Neural progenitor cell (in vitro differentiated cells): ENCODE data around the gene ZIC3. TPM values are rescaled to one million over a fixed set of nuclear protein-coding genes. Genes with fewer than 3 reads are reported as not detected.

Experiments used
- DNase-seq: peaks from one replicate; pipeline ENCODE4 v3.0.0-alpha.2; 2016; ENCODE audit warnings: low spot score
- H2AFZ ChIP-seq: fragments of 200-600 bp; sonication (generic); replicated peaks from 2 replicates; pipeline ENCODE4 v1.6.1; 2016; ENCODE audit warnings: antibody characterized with exemption
- H3F3A ChIP-seq: fragments of 200-600 bp; sonication (generic); 2 replicates; pipeline ENCODE4 v1.6.1; 2016; ENCODE audit warnings: antibody characterized with exemption, low read depth
- H3K27ac ChIP-seq: fragments of 200-600 bp; sonication (generic); 2 replicates; pipeline ENCODE4 v1.5.1; 2016; ENCODE audit warnings: mild to moderate bottlenecking
- H3K27me3 ChIP-seq: fragments of 200-600 bp; sonication (generic); 2 replicates; pipeline ENCODE4 v1.6.1; 2016; ENCODE audit warnings: mild to moderate bottlenecking, moderate library complexity
- H3K36me3 ChIP-seq: fragments of 200-600 bp; sonication (generic); 2 replicates; pipeline ENCODE4 v1.5.1; 2016
- H3K4me1 ChIP-seq: fragments of 200-600 bp; sonication (generic); 2 replicates; pipeline ENCODE4 v1.6.1; 2016; ENCODE audit warnings: mixed run types
- H3K4me2 ChIP-seq: fragments of 200-600 bp; sonication (generic); 2 replicates; pipeline ENCODE4 v1.6.1; 2016
- H3K4me3 ChIP-seq: fragments of 200-600 bp; sonication (generic); 2 replicates; pipeline ENCODE4 v1.5.1; 2016
- H3K79me2 ChIP-seq: fragments of 200-600 bp; sonication (generic); 2 replicates; pipeline ENCODE4 v1.6.1; 2016; ENCODE audit warnings: low read depth
- H3K9ac ChIP-seq: fragments of 200-600 bp; sonication (generic); 2 replicates; pipeline ENCODE4 v1.6.1; 2016
- H3K9me3 ChIP-seq: fragments of 200-600 bp; sonication (generic); 2 replicates; pipeline ENCODE4 v1.5.1; 2016; ENCODE audit warnings: low read depth
- H4K20me1 ChIP-seq: fragments of 200-600 bp; sonication (generic); 2 replicates; pipeline ENCODE4 v1.6.1; 2016; ENCODE audit warnings: low read depth
- H3K27ac Mint-ChIP-seq: 3 replicates; pipeline ENCODE4 v1.8.0; 2021; ENCODE audit warnings: mixed read lengths
- H3K27me3 Mint-ChIP-seq: 2 replicates; pipeline ENCODE4 v1.8.0; 2022; ENCODE audit warnings: low read depth, mild to moderate bottlenecking, inconsistent platforms, moderate library complexity, mixed read lengths; ENCODE audit not compliant: insufficient read depth
- H3K36me3 Mint-ChIP-seq: 3 replicates; pipeline ENCODE4 v1.8.0; 2021; ENCODE audit warnings: mixed read lengths
- H3K4me1 Mint-ChIP-seq: 3 replicates; pipeline ENCODE4 v1.8.0; 2021; ENCODE audit warnings: mixed read lengths
- H3K4me3 Mint-ChIP-seq: 3 replicates; pipeline ENCODE4 v1.8.0; 2021; ENCODE audit warnings: mild to moderate bottlenecking, moderate library complexity, mixed read lengths
- H3K9me3 Mint-ChIP-seq: 3 replicates; pipeline ENCODE4 v1.8.0; 2020; ENCODE audit warnings: mixed read lengths
- EZH2 ChIP-seq: fragments of 200-600 bp; sonication (generic); IDR thresholded peaks from 2 replicates; pipeline ENCODE4 v1.6.1; 2017; ENCODE audit warnings: antibody characterized with exemption, mild to moderate bottlenecking, moderate library complexity
- EZH2phosphoT487 ChIP-seq: fragments of 200-600 bp; sonication (generic); IDR thresholded peaks from 2 replicates; pipeline ENCODE4 v1.6.1; 2017; ENCODE audit warnings: antibody characterized with exemption
- total RNA-seq: library from RNA; depleted of rRNA; stranded (reverse); fragments of >200 nt; gene quantifications from 2 replicates; pipeline ENCODE4 v1.2.3, GENCODE V29; 2015; ENCODE audit warnings: low replicate concordance
- TF ChIP-seq, protein P1 (sequence below): fragments of 200-600 bp; sonication (generic); IDR thresholded peaks from 2 replicates; pipeline ENCODE4 v1.5.1; 2017; ENCODE audit warnings: antibody characterized with exemption, mild to moderate bottlenecking

ZIC3 gene
- total RNA-seq, 1 donor from 2014 or later = 2.6 TPM

DNA sequence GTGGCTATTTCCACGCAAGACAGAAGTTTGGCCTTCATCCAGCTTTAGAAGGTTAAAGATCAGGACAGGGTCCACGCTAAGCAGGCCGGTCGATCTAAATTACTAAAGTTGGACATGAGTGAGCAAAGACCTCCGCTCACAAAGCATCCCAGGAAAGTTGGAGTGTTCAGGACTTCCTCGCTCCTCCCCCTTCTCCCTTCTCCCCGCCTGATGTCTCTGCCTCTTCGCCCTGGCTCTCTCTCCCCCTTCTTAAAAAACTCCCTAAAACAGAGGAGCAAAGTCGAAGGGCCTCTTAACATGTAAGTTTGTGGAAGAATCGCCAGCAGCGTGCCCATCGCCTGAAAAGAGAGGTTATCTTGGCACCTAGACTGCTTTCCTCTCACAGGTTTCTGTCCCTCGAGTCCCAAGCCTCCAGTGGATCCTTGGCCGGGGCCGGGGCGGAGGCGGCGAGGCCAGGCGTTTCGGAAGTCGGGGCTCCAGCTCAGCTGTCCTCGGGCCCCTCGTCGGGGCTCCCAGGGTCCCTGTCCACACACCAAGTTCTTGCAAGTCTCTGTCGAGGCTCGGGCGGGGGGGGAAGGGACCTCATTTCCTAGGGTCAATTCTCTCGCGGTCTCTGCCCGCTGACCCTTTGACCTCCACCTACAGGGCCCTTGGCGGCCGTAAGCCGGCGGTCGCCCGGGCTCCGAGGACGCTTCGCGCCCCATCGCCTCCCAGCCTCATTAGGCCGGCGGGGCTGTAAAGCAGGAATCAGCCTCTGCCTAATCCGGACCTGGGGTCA is 7.6 kb downstream of the ZIC3 start:
- DNase-seq = peak; percentile 92
- Histone ChIP-seq H3K27me3 (peaks cover 14% of the 10 kb centered on the region), H3F3A (peaks cover 52% of the 10 kb centered on the region), H4K20me1 (peaks cover 27% of the 10 kb centered on the region), H3K4me3 (peak overlapping the region; percentile 54), H3K27ac (no peak overlapping the region), H3K79me2 (peaks cover 40% of the 10 kb centered on the region), H3K9ac (no peak overlapping the region), H3K4me1 (peaks cover 20% of the 10 kb centered on the region), H2AFZ (no peak overlapping the region), H3K9me3 (peaks cover 9% of the 10 kb centered on the region), H3K36me3 (no peaks in the 10 kb centered on the region), H3K4me2 (peak overlapping the region; percentile 71)
- H3K27me3 Mint-ChIP-seq = peaks cover 19% of the 10 kb centered on the region
- H3K27ac Mint-ChIP-seq = peak overlapping the region; percentile 94
- peaks cover 39% of the 10 kb centered on the region for H3K36me3 Mint-ChIP-seq
- H3K9me3 Mint-ChIP-seq = peaks cover 6% of the 10 kb centered on the region
- peaks cover 73% of the 10 kb centered on the region for H3K4me1 Mint-ChIP-seq
- H3K4me3 Mint-ChIP-seq = peak overlapping the region; percentile 100
- TF ChIP-seq EZH2 (no peak), EZH2phosphoT487 (no peak)
- TF ChIP-seq, protein P1, sequence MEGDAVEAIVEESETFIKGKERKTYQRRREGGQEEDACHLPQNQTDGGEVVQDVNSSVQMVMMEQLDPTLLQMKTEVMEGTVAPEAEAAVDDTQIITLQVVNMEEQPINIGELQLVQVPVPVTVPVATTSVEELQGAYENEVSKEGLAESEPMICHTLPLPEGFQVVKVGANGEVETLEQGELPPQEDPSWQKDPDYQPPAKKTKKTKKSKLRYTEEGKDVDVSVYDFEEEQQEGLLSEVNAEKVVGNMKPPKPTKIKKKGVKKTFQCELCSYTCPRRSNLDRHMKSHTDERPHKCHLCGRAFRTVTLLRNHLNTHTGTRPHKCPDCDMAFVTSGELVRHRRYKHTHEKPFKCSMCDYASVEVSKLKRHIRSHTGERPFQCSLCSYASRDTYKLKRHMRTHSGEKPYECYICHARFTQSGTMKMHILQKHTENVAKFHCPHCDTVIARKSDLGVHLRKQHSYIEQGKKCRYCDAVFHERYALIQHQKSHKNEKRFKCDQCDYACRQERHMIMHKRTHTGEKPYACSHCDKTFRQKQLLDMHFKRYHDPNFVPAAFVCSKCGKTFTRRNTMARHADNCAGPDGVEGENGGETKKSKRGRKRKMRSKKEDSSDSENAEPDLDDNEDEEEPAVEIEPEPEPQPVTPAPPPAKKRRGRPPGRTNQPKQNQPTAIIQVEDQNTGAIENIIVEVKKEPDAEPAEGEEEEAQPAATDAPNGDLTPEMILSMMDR = no peak

DNA sequence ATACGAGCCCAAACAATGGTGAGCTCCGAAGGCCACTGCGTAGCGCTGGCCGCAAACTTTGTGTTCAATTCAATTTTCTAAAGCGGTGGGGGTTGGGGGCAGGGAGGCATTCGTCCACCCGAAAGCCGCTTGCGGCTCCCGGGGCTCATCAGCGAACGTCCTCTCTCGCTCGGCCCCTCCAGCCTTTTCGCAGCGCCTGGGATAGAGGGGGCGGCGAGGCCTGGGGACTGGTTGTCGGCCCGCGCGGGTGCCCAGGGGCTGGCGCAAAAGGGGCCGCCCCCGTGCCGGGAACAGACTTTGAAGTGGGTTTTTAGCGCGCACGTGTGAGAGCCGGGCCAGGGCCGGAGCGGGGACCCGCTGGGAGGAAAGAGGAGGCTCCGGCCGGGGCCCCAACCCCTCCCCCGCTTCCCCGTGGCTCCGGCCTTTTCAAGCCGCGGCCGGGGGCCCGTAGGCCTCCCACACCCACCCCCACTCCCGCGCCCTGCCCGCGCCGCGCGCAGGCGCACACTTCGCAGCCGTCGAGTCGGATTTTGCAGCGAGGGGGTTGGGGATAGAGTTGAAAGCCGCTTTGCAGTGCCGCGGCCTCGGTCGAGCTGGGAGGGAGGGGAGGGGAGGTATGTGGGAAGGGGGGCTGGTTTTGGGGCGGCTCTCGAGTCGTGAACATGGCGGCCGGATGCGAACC is 8.3 kb downstream of the ZIC3 start:
- Histone ChIP-seq H3K27ac (peak overlapping the region; percentile 88), H3K9ac (no peak overlapping the region), H3K36me3 (no peaks in the 10 kb centered on the region), H3K9me3 (peaks cover 9% of the 10 kb centered on the region), H3K4me1 (peaks cover 20% of the 10 kb centered on the region), H4K20me1 (peaks cover 27% of the 10 kb centered on the region), H3F3A (peaks cover 52% of the 10 kb centered on the region), H3K79me2 (peaks cover 34% of the 10 kb centered on the region), H3K4me2 (peak overlapping the region; percentile 71), H2AFZ (peak overlapping the region; percentile 29), H3K27me3 (peaks cover 11% of the 10 kb centered on the region), H3K4me3 (peak overlapping the region; percentile 54)
- peak overlapping the region; percentile 99 for H3K27ac Mint-ChIP-seq
- H3K4me3 Mint-ChIP-seq = peak overlapping the region; percentile 100
- peaks cover 2% of the 10 kb centered on the region for H3K9me3 Mint-ChIP-seq
- peaks cover 78% of the 10 kb centered on the region for H3K4me1 Mint-ChIP-seq
- H3K36me3 Mint-ChIP-seq = peaks cover 34% of the 10 kb centered on the region
- peaks cover 14% of the 10 kb centered on the region for H3K27me3 Mint-ChIP-seq
- DNase-seq = peak; percentile 81
- TF ChIP-seq EZH2phosphoT487 (no peak), EZH2 (no peak)
- TF ChIP-seq, protein P1 = no peak

DNA sequence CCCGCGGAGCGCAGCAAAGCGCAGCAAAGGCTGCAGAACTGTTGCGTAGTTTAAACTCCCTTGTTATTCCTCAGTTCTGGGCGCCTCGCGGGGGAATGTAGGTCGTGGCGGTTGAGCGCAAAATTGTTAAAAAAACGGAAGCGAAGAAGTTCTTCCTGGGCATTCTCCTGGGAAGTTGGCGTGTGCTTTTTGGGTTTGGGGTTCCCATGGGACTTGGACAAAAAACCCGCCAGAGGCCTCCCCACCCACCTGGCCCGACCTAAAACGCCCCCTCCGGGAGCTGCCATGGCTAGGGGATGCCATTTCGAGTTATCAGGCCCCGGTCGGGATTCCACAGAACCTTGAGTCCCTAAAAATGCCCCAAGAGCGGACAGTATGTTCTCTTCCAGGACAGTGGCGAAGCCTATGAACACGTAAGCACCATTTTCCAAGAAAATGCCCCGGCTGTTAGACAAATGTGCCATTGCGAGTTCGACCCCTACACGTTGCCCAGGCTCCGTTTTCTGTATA is 8.9 kb downstream of the ZIC3 start:
- H3F3A ChIP-seq = peaks cover 46% of the 10 kb centered on the region
- Mint-ChIP-seq H3K9me3 (peaks cover under 1% of the 10 kb centered on the region), H3K4me1 (peaks cover 79% of the 10 kb centered on the region), H3K4me3 (peak overlapping the region; percentile 90), H3K27me3 (peaks cover 9% of the 10 kb centered on the region), H3K36me3 (peaks cover 28% of the 10 kb centered on the region), H3K27ac (peak overlapping the region; percentile 99)
- H4K20me1 ChIP-seq = peaks cover 25% of the 10 kb centered on the region
- peaks cover 12% of the 10 kb centered on the region for H3K9me3 ChIP-seq
- peak overlapping the region; percentile 29 for H2AFZ ChIP-seq
- H3K27ac ChIP-seq = peak overlapping the region; percentile 88
- H3K4me2 ChIP-seq = peak overlapping the region; percentile 71
- no peak overlapping the region for H3K9ac ChIP-seq
- H3K4me1 ChIP-seq = peaks cover 20% of the 10 kb centered on the region
- TF ChIP-seq EZH2 (no peak), EZH2phosphoT487 (no peak)
- TF ChIP-seq, protein P1 = no peak
- H3K4me3 ChIP-seq = peak overlapping the region; percentile 54
- H3K36me3 ChIP-seq = no peaks in the 10 kb centered on the region
- H3K27me3 ChIP-seq = peaks cover 6% of the 10 kb centered on the region
- peaks cover 28% of the 10 kb centered on the region for H3K79me2 ChIP-seq
- peak; percentile 32 for DNase-seq
